ENCODE data around the gene HOXC12.

Gene HOXC12

DNA sequence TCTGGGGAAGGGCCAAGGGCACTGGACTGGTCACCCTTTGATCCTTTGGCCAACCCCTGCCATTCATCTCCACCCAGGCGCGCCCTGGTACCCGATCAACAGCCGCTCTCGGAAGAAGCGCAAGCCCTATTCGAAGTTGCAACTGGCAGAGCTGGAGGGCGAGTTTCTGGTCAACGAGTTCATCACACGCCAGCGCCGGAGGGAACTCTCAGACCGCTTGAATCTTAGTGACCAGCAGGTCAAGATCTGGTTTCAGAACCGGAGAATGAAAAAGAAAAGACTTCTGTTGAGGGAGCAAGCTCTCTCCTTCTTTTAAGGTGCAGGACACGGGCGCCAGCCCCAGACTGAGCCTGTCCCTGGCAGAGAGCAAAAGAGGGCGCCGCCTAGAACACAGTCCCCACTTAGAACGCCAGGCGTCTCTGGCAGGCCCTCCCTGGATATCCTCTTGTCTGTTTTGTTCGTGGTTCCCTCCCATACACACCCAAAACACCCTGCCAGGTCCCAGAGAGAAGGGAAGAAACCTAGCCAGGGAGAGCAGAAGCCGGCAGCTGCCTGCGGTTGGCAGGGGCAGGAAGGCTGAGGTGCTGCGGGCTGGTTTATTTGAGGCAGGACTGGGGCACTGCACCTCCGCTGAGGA lies 1.7 kb downstream of the HOXC12 start:
- DNase-seq (ENCODE audit: low read depth in 2 of 2): no peak

DNA sequence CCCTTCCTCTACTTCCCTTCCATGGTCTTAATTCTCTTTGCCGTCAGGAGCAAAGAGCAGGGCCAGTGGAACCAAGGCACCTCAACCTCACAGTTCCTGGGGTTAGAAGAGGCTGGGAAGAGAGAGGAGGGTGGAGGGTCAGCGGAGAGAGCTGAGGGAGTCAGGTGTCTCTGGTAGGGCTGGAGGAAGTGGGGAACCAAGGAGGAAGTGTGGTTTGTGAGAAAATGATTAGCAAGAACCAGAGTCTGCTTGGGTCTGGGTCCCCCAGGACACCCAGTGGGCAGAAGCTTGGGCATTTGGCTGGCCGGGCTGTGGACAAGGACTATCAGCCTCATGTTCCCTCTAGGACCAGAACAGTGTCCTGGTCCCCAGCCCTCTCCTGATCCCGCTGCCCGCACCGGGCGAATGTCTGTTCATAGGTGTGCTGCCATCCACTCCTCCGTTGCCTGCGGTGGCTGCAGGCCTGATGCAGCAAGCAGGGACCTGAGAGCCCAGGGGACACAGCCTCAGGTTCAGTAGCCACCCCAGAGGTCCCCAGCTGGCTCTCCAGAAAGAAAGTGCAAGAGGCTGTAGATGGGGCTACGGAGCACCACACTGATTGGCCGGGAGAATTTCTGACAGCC lies 2.3 kb downstream of the HOXC12 start:
- DNase-seq (ENCODE audit: low read depth in 2 of 2): no peak

DNA sequence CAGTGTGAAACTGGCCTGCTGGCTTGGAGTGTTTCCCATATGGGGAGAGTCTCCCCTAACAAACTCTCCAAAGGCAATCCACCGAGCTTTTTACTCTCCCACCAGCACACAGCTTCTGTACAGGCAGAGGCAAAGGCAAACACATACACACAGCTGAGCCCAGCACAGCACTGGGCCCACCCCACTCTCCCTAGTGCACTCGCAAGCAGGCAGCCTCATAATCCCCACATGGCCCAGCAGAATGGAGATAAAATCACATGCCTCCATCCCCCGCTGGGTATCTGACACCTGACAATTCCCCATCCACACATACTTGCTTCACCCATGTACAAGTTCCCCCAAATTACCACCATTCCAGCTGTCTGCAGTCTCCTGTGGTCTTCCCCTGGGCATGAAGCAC lies 3.4 kb downstream of the HOXC12 start:
- no peak for DNase-seq (ENCODE audit: low read depth in 2 of 2)

DNA sequence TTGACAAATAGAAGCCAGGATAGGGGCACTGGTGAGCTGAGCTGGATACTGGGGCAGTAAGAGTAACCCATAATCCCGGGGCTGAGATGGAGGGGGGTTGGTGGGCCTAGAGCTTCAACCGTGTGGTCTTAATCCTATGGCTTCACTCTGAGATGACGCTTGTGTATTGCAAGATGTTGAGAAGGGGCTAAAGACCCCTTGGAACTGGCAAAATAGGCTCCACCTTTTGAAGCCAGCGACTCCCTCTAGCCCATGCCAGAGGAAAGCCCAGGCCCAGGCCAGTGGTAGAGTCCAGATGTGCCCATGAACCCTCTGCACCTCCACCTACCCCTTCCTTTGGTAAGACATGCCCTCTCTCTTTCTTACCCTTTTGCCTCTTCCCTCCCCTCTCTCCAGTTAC lies 4.6 kb downstream of the HOXC12 start:
- DNase-seq (ENCODE audit: low read depth in 2 of 2): no peak

DNA sequence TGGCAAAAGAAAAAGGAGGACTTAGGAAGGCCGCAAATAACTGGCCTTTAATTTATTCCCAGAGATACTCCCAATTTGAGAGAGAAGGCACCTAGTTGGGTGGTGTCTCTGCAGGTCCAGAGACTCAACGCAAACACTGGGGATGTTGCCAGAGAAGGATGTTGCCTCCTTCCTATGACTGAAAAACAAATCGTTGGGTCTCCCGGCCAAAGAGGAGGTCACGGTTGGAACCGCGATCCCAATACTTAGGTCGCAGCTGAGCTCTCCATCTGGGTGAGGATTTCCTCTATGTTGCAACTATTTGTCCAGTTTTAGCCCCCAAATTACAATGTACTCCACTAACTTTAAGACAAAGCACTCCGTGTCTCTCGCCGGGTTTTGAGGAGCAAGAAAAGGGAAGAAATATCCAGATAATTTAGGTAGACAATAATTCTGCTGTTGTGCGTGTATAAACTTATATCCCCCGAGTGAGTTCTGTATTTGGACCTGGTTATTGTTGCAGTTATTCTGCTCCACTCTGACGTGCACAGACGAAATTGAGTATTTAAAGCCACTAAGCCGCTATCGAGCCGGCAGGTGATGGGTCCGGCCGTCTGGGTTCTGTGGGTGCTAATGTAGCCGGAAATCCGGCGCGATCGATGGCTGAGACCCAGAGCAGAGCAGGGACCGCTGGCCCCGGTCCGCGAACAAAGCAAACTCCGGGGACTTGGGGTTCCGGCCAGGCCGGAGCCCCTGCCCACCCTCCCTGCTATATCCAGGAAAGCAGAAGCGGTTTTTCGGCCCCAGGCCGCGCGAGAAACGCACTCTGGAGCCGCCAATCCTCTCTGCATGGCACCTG lies 5.7 kb downstream of the HOXC12 start:
- no peak for DNase-seq (ENCODE audit: low read depth in 2 of 2)

DNA sequence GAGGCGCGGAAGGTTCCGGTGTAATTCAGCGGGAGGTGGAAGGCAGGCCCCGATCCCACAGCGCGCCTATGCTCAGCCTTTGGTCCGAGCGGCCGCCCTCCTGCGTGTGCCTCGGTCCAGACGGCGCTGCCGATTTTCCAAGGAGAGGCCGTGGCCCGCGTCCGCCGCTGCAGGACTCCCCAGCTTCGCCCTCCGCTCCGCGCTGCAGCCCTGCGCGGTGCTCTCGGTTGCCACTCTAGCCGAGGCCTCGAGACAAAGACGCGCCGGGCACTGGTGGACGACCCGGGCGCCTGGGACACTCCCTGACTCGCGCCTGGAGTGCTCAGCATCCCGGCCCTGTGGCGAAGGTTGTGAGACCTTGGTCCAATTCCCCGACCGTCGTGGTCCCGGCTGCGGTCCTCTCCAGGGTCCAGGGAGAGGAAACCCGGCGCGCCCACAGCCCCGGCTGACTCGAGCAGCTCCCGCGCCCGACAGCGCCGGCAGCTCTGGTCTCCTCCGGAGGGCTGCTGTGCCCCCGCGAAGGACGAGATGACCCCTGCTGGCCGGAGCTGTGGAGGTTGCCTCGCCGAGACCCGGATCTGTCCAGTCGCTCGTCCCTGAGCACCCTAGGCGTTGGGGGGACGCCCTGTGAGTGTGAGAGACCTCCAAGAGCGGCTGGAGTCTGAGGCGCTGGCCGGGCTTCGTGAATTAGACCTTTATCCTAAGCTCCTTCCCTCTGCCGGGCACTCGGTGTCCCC lies 6.5 kb downstream of the HOXC12 start:
- DNase-seq (ENCODE audit: low read depth in 2 of 2): no peak

DNA sequence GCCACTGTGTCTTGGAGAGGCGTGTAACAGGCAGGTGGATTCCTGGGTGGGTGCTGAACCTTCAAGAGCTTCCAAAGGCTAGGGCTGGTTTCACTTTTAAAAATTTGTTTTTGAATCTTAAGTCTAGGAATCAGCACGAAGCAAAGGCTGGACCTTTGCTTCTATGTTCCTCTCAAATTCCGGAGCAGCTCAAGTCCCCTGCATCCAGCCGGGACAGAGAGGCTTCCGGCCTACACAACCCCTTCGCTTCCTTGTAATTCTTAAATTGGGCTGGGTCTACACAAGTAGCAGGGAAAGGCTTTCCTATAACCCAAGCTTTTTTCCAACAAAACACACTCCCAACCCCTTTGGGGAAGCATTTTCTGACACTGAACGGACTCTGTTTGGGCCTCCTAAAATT lies 8.3 kb downstream of the HOXC12 start:
- DNase-seq (ENCODE audit: low read depth in 2 of 2): no peak

DNA sequence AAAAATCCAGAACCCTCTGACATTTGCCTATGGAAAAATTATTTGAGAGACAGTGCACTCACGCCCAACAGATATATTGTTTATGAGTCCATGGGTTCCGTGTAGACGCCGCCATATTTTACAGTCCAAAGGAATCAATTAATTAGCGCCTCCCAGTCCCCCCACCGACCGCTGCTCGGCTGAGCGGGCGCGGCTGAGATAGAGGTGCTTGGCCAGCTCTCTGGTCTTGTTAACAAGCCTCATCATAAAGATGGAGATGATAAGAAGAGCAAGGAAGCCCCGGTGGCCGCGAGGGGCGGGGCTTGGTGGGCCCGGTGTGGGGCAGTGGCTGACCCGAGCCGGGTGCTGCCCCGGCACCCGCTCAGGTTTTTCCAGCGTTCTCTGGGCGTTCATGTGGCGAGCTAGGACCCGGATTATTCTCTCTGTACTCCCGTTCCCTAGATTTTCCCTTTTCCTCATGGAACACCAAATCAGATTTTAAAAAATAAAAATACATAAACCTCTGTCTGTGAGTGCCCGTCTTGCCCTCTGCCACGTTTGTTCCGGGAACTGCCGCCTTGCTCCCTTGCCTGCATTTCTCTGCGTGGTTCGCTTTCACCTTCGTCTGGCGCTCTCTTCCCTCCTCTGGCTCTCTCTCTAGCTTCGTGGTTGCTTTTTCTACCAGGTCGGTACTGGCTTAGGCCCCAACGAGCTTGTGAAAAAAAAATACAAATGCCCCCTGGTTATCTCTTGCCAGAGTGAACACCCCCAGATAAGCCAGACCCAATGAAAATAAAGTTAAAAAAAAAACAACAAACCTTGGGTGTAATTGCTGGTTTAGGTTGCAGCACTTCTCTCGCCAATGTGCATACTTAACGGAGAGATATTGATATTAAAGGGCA lies 9.0 kb downstream of the HOXC12 start:
- DNase-seq (ENCODE audit: low read depth in 2 of 2): no peak

DNA sequence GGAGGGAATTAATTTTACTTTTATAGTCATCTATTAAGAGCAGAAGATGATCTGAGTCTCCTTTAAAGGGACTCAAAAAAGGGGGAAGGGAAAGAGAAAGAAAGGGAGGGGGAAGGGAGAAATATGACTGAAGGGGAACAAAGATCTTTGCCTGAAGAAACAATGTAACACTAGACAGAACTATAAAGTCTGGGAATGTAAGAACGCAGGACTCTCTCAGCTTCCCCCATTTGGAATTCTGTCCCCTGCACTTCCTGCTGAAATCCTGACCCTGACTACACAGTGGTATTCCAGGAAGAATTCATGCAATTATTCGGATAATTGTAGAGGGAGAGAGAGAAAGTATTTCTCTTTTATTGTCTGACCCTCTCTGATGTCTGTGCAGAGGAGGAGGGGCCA lies 9.6 kb downstream of the HOXC12 start:
- DNase-seq (ENCODE audit: low read depth in 2 of 2): no peak

DNA sequence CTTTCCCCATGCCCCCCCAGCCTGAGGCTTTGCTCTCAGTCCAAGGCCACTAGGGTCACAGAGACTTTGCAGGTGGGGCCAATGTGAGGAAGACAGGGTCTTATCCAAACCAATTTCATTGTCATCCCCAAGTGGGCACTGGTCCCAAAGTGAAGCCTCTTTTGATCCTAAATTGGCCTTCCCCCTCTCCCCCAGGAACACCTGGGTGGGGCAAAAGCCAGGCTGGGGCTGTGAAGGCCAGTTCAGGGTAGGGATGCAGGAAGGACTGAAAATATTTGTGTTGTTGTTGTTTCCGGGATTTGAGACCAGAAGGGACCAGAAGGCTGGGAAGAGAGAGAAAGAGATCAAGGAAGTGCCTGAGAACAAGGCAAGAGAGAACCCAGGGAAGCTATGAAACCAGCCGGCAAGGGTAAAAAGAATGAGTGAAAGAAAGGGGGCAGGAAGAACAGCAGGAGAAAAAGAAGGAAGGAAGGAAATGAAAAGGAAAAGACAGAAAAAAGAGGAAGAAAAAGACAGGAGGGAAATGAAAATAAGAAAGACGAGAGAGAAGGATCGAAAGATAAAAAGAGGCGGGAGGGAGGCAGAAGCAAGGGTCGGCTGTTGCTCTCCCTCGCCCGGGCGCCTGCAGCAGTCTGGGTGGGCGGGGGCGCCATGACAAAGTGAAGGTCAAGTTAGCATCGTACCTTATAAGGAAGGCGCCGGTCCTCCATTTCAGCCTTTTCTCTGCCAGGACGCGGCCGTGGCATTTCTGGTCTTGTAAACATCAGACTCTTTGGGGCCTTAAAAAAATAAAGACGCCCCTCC lies 10.8 kb downstream of the HOXC12 start:
- no peak for DNase-seq (ENCODE audit: low read depth in 2 of 2)

DNA sequence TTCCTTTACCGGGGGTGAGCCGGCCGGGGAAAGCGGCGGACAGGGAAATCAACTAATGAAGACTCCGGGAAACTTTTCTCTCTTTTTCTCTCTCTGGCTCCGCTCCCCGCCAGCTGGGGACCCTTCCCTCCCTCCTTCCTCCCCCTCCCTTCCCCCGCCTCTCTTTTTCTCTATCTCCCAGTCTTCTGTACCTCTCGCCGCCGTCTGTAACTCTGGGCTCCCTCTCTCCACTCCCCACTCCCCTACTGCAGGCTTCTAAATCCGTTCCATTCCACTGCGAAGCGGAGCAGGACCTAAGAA lies 11.3 kb downstream of the HOXC12 start:
- DNase-seq (ENCODE audit: low read depth in 2 of 2): no peak

DNA sequence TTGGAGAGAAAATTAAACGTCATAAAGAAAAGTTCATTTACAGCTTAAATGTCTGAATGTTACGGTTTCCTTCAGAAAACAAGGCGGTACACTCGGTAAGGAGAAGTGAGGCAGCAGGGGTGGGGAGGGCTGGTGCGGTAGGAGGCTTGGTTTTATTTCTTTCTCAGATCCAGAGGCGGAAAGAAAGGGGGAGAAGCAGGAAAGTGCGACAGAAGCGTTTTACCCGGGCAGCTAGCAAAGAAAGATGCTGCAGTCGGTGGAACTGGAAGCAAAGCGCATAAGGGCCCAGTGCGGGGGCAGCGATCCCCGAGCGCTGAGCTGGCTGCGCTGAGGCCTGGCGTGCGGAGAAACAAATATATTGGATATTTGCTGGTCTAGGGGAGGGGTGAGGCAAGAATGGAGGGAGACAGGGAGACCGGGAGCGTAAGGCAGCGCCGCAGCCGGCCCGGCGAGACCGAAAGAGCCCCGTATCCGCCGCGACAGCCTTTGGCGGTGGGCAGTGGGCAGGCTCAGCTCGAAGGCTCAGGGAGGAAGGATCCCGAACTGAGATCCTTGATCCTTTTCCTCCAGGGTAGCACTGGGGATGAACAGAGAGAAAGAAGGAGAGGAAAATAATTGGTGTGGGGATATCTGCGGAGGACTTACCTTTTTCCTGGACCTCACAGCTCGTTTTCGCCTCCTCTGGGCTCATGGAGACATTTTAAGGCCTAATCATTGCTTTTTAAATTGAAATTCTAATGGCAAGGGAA lies 11.9 kb downstream of the HOXC12 start:
- DNase-seq (ENCODE audit: low read depth in 2 of 2): no peak

DNA sequence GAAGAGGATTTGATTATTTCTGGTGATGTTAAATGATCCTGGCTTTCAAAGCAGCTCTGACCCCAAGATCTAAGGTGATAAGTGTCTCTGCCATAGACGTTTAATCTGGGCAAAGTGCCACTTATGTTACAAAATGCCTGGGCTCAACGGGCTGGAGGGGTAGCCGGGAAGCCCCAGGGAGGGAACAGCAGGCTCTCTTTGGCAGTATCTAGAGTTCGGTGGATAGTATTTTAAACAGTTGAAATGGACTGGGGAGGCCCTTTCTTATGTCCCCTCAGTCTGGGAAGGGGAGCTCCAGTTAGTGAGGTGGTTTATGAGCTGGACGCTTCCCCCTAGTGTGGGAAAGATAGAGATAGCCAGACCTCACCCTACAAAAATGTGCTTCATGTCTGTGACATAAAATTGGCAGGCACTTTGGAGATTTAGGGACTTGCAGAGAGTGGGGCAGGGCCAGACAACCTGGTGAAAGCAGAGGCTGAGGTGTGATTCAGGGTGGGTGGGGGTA lies 12.8 kb downstream of the HOXC12 start:
- DNase-seq (ENCODE audit: low read depth in 2 of 2): no peak

DNA sequence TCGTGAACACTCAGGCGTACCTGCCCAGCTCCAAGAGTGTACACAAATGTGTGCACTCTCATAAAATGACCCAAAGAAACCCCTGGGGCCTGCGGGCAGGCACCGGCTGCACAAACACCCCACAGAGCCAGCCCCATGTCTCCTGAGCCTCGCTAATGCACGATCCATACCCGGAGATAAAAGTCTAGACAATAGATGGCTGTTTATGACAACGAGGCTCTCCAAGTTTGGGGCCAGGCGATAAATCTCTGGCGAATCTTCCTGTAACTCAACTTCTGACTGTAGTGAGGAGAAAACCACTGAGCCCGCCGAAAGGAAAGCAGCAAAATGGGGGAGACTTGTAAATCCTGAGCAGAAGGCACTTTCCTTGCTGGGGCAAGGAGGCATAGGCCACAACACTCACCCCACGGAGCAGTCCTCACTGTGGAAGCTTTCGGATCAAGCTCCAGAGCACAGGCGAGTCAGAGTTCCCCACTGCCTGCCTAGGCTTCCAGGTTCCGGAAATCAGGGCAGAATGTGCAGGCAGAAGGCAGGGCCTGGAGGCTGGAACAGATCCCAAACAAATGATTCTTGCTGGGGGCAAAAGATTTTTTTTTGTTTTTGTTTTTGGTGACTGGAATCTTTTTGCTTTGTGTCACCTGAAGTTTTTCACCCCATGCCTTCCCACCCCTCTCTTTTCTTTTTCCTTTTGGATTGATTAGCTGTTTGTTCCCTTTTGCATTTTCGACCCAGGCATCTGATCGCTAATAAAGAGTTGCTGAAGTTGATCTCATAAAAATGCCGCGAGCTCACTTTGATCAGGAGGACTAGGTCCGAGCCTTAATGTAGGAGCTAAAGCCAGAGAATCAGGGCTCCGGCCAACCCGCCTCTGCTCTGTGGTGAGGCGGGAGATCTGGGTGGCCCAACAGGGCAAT lies 13.8 kb downstream of the HOXC12 start:
- DNase-seq (ENCODE audit: low read depth in 2 of 2): no peak

DNA sequence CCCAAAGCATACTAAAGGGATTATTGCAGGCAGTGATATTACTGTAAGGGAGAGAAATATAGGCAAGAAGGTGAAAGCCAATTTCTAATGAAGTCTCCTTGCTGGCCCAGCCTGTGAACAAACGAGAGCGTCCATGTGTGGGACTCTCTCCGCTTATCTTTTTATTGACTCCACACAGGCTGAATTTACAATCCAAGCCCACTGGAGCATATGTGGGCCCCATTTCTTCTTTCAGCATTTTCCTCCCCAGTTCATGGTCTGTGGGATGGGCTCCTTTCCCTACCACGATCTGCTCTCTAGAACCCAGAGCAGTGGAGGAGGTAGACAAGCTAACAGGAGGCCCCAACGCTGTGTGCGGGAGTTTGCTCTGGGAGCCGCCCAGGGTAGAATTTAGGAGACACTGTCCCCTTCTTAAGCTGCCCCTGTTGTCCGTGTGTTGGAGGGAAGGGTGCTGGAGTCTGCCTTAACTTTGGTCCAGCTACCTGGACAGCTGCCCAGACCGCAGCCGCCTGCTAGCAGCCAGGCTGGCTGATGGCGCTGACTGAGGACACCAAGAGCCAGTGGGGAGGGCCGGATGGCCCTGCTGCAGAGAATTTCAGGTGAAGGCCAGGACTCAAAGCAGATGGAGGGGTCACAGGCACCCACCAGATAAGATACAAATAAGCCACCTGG lies 15.0 kb downstream of the HOXC12 start:
- no peak for DNase-seq (ENCODE audit: low read depth in 2 of 2)

DNA sequence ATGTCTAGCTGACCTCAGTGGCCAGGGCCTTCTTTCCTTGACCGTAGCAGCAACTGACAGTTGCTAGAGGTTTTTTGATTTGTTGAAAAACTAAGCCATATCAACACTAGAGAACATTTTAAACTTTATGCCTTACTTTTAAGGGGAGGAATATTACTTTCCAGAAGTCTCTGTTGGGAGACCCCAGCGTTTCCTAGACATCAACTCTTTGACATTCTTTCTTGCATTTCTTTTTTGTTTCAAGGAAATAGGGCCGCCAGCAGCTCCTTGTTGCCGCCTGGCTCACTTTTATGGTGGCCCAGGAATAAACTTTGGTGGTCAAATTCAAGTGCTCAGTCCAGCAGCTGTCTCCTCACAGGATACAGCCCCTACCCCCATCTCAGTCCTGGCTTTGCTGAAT lies 15.7 kb downstream of the HOXC12 start:
- DNase-seq (ENCODE audit: low read depth in 2 of 2): no peak

DNA sequence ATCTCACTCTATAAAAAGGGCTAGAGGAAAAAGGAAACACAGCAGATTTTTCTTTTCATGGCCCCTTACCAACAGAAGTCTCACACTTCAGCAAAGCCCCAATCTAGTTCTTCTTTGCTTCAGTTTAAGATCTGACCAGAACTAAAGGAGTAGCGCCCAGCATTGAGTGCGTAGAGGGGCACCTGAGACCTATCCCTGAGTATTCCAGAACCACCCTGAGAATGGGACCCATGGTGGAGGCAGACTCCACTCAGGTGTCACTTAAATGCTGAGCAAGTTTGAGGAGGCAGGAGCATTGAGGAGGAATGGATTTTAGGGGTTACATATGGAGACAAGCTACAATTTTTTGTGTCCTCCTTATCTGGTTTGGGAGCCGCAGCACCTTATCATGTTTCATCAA lies 16.4 kb downstream of the HOXC12 start:
- DNase-seq (ENCODE audit: low read depth in 2 of 2): no peak

DNA sequence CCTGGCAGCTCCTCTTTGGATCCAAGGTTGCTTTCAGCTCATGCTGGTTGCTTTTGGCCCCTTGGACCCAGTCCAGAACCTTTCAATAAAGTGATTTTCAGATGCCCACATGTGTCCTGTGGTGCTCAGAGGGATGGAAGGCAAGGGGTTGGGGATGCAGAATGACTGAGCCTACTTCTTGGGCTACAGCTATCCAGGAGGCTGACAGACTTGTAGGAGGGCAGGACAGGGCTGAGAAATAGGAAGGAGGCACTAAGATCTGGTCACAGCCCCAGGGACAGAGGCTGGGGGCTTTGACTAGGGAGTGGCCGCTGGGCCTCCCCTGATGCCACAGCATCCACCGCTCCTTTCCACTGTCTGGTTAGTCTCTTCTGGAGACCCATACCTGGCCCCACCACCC lies 17.0 kb downstream of the HOXC12 start:
- no peak for DNase-seq (ENCODE audit: low read depth in 2 of 2)
